IMR-90 (cell line): ENCODE data around the gene NOS2.

Experiments used
- BHLHE40 ChIP-seq: fragments of 150-350 bp; IDR thresholded peaks from 2 replicates; pipeline ENCODE4 v1.6.1; 2016; ENCODE audit warnings: mild to moderate bottlenecking, low read depth, low read length
- CEBPB ChIP-seq: IDR thresholded peaks from 2 replicates; pipeline ENCODE4 v1.6.1; 2012; ENCODE audit warnings: low read depth, low read length, improper control_type of control experiment
- CHD1 ChIP-seq: IDR thresholded peaks from 2 replicates; pipeline ENCODE4 v1.6.1; 2012; ENCODE audit warnings: low read depth, low read length, improper control_type of control experiment
- FOS ChIP-seq: fragments of 150-350 bp; IDR thresholded peaks from 2 replicates; pipeline ENCODE4 v1.6.1; 2016; ENCODE audit warnings: low read depth, low read length
- MAFK ChIP-seq: IDR thresholded peaks from 2 replicates; pipeline ENCODE4 v1.6.1; 2012; ENCODE audit warnings: low read depth, low read length, improper control_type of control experiment
- MXI1 ChIP-seq: IDR thresholded peaks from 2 replicates; pipeline ENCODE4 v1.6.1; 2012; ENCODE audit warnings: low read depth, mild to moderate bottlenecking, low read length, moderate library complexity, borderline replicate concordance
- NFE2L2 ChIP-seq: fragments of 150-350 bp; IDR thresholded peaks from 2 replicates; pipeline ENCODE4 v1.6.1; 2016; ENCODE audit warnings: low read depth, mild to moderate bottlenecking, low read length
- POLR2A ChIP-seq: IDR thresholded peaks from 2 replicates; pipeline ENCODE4 v1.6.1; 2012; ENCODE audit warnings: mild to moderate bottlenecking, low read depth, low read length
- RAD21 ChIP-seq: IDR thresholded peaks from 2 replicates; pipeline ENCODE4 v1.6.1; 2012; ENCODE audit warnings: low read length, improper control_type of control experiment
- RFX5 ChIP-seq: IDR thresholded peaks from 2 replicates; pipeline ENCODE4 v1.8.0; 2012; ENCODE audit warnings: low read depth, mild to moderate bottlenecking, low read length, moderate library complexity
- SMC3 ChIP-seq: fragments of 150-350 bp; IDR thresholded peaks from 2 replicates; pipeline ENCODE4 v1.6.1; 2016; ENCODE audit warnings: low read depth, mild to moderate bottlenecking, antibody characterized with exemption, low read length, moderate library complexity
- TF ChIP-seq, protein P1 (sequence below): conservative IDR thresholded peaks from 2 replicates; pipeline ENCODE4 v1.5.1; 2012; ENCODE audit warnings: mild to moderate bottlenecking, low read depth, low read length, improper control_type of control experiment
- TF ChIP-seq, protein P2 (sequence below): fragments of 150-350 bp; IDR thresholded peaks from 2 replicates; pipeline ENCODE4 v1.6.1; 2017; ENCODE audit warnings: mild to moderate bottlenecking, antibody characterized with exemption, low read length, low read depth
- TF ChIP-seq, protein P3 (sequence below): fragments of 150-350 bp; IDR thresholded peaks from 2 replicates; pipeline ENCODE4 v1.6.1; 2016; ENCODE audit warnings: low read depth, mild to moderate bottlenecking, low read length, moderate library complexity, borderline replicate concordance

DNA sequence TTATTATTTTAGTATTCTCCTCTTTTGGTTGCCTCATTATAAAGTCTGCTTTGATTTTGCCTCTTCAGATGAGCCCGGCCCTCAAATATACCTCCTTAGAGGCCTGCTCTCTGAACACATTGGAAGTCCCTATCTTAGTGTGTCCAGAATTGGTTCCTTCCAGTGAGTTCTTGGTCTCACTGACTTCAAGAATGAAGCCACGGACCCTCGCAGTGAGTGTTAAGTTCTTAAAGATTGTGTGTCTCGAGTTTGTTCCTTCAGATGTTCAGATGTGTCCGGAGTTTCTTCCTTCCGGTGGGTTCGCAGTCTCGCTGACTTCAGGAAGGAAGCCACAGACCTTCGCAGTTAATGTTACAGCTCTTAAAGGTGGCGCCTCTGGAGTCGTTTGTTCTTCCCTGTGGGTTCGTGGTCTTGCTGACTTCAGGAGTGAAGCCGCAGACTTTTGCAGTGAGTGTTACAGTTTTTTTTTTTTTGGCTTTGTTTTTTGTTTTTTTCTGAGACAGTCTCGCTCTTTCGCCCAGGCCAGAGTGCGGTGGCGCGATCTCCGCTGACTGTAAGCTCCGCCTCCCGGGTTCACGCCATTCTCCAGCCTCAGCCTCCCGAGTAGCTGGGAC, 45.8 kb upstream of the NOS2 start:
- TF ChIP-seq, protein P1, sequence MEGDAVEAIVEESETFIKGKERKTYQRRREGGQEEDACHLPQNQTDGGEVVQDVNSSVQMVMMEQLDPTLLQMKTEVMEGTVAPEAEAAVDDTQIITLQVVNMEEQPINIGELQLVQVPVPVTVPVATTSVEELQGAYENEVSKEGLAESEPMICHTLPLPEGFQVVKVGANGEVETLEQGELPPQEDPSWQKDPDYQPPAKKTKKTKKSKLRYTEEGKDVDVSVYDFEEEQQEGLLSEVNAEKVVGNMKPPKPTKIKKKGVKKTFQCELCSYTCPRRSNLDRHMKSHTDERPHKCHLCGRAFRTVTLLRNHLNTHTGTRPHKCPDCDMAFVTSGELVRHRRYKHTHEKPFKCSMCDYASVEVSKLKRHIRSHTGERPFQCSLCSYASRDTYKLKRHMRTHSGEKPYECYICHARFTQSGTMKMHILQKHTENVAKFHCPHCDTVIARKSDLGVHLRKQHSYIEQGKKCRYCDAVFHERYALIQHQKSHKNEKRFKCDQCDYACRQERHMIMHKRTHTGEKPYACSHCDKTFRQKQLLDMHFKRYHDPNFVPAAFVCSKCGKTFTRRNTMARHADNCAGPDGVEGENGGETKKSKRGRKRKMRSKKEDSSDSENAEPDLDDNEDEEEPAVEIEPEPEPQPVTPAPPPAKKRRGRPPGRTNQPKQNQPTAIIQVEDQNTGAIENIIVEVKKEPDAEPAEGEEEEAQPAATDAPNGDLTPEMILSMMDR: no peak
- TF ChIP-seq MXI1 (no peak), SMC3 (no peak), BHLHE40 (no peak), RFX5 (no peak), RAD21 (no peak), CHD1 (no peak), MAFK (no peak), POLR2A (no peak), CEBPB (no peak), NFE2L2 (no peak), FOS (no peak)
- TF ChIP-seq, protein P2, sequence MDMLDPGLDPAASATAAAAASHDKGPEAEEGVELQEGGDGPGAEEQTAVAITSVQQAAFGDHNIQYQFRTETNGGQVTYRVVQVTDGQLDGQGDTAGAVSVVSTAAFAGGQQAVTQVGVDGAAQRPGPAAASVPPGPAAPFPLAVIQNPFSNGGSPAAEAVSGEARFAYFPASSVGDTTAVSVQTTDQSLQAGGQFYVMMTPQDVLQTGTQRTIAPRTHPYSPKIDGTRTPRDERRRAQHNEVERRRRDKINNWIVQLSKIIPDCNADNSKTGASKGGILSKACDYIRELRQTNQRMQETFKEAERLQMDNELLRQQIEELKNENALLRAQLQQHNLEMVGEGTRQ: no peak
- TF ChIP-seq, protein P3, sequence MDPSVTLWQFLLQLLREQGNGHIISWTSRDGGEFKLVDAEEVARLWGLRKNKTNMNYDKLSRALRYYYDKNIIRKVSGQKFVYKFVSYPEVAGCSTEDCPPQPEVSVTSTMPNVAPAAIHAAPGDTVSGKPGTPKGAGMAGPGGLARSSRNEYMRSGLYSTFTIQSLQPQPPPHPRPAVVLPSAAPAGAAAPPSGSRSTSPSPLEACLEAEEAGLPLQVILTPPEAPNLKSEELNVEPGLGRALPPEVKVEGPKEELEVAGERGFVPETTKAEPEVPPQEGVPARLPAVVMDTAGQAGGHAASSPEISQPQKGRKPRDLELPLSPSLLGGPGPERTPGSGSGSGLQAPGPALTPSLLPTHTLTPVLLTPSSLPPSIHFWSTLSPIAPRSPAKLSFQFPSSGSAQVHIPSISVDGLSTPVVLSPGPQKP: no peak
